GM18870 (cell line): ENCODE measurements around the gene HOXC12.

ENCODE experiments used
- ATAC-seq: cut with Tn5 transposase; IDR thresholded peaks from one replicate; pipeline ENCODE4 v1.9.1; 2021; ENCODE audit warnings: moderate library complexity; ENCODE audit not compliant: unreplicated experiment

HOXC12 gene

DNA sequence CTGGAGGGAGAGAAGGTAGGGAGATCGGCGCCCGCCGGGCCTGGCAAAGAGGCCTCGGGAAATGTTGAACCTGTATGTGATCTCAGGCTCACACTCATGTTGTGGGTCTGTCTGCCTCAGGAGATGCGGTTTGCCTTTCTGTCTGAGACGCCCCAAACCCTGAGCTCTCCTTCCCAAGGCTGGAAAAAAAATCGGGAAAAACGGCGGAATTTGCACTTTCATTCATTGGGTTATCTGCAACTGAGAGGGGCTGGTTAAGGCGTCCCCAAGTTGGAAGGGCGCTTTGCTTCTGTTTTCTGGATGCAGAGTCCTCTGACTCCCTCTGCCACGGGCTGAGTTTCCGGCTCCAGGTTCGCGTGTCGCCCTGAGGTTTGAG is 40.3 kb downstream of the HOXC12 start:
- no peak for ATAC-seq

DNA sequence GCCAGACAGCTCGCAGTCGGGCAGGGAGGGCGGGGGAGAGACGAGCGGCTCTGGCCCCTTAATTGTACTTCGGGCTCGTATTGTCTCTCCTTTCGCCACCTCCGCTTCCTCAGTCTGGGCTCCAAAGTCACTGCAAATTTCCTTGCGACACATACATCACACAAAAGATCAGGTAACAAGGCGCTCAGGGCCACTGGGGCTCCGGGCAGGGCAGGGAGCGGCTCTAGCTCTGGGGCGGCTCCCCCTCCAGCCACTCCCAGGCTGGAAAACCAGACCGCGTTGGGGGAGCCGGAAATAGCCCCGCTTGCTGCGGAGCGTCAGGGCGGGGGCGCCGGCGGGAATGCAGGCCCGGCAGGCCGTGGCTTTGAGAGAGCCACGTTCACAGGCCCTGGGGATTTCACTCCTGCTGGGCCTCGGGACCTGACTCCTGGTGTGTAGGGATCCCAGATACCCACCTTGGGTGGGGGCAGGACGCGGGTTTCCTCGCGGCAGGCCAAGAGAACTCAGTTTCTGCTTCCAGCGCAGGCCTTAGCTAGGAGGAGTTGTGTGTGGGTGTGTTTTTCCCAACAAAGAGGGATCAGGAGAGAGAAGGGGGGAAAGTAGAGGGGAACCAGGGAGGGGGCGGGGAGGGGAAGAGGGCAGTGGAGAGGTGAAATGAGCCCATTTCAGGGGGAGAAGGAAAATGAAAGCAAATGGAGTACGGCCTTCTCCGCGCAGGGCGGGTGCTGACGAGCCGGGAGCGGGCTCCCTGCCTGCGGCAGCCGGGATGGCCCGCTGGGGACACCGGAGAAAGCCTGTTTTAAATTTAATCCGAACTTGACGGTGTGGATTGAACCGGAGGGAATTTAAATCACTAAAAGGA is 40.9 kb downstream of the HOXC12 start:
- ATAC-seq: no peak

- ATAC-seq: no peak
Measured at GRCh38 chr12:53996240-53997203, 41.8 kb downstream of the HOXC12 start.

DNA sequence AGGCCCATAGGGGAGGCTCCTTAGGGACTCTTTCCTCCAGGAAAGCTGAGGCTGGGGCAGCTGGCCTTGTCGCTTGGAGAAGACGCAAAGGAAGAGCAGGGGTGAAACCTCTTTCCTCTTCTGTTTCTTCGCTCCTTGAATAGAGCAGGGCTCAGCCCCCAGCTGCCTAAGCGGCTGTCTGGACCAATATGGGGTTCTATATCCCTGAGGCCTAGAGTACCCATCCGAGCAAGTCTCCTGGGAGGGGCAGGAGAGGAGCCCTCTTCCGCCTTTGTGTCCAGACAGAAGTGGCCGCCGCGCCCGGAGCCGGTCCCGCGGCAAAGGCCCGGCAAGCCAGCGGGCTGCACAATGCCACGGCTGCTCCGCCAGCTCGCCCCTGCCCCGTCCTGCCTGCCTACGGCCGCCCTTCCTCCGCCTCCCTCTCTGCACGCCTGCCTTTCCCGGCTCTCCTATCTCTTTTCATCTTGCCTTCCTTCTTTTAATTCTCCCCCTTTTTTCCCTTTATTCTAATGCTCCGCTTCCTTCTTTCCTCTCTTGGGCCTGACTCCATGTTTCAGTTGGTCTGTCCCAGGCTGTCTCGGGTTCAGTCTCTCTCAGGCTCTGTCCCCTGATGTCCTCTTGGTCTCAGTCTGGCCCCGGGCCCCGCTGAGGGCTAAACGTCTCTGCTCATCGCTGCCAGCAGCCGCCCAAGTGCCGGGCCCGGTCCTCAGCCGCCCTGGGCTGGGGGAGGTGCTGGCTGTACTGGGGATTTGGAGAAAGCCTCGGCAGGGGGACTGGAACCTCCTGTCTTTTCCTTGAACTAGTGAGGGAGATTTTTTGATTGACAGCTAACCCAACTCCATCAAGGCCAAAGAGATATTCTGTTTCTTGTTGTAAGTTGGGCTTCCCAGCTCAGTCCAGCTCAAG is 42.8 kb downstream of the HOXC12 start:
- ATAC-seq: no peak

- ATAC-seq: no peak
Measured at GRCh38 chr12:53998110-53998899, 43.6 kb downstream of the HOXC12 start.

- no peak for ATAC-seq
Measured at GRCh38 chr12:53998900-53999236, 44.2 kb downstream of the HOXC12 start.

DNA sequence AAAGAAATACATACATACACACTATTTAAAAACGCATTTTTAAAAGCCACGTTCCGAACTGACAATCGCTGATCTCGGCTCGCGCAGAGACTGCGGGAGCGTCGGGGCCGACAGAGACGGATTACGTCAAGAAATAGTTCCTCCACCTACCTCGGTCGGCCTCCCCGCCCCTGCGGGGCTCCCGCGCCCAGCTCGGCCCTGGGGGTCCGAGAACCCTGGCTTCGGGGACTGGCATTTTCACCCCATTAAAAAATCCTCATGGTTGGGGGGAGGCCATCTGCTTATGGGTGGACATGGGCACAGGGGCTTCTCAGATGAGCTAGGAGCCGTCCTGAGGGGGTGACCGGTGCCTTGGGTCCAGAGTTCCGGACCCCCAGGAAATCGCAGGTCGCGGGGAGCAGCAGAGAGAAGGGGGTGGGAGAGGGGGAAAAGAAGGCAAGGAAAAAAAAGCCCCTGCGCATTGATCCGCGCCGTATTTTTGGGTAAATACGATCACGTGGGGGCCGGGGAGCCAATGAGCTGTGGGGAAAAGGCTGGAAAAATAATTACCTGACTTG is 44.9 kb downstream of the HOXC12 start:
- ATAC-seq: no peak

DNA sequence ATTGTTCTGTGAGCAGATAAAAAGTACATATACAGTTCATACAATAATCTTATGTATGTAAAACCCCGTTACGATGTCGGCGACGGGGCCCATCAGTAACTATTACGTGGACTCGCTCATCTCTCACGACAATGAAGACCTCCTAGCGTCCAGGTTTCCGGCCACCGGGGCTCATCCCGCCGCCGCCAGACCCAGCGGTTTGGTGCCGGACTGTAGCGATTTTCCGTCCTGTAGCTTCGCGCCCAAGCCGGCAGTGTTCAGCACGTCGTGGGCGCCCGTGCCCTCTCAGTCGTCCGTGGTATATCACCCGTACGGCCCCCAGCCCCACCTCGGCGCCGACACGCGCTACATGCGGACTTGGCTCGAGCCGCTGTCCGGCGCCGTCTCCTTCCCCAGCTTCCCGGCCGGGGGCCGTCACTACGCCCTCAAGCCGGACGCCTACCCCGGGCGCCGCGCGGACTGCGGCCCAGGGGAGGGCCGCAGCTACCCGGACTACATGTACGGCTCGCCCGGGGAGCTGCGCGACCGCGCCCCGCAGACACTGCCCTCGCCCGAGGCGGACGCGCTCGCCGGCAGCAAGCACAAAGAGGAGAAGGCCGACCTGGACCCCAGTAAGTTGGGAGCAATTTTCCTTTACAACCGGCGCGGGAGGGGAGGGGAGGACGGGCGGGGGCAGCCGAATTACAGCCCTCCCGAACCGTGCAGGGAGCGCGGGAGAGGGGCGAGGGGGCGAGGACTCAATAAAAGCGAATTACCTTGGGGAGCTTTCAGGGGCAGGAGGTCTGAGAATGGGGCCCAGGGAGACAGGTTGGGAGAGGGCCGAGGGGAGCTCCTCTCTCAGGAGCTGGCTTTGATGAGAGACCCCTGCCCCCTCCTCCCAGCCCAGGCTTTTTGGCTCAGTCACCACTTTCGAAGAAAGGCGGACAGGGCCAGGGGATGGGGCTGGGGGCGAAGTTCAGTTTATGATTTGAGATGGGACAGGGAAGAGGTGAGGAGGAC is 45.7 kb downstream of the HOXC12 start, which contains the start of gene HOXC9:
TSS of gene HOXC9 (plus strand) at position 46 of the 999 bp plus-strand sequence. CDS start at position 74, 28 bp downstream.
- no peak for ATAC-seq

DNA sequence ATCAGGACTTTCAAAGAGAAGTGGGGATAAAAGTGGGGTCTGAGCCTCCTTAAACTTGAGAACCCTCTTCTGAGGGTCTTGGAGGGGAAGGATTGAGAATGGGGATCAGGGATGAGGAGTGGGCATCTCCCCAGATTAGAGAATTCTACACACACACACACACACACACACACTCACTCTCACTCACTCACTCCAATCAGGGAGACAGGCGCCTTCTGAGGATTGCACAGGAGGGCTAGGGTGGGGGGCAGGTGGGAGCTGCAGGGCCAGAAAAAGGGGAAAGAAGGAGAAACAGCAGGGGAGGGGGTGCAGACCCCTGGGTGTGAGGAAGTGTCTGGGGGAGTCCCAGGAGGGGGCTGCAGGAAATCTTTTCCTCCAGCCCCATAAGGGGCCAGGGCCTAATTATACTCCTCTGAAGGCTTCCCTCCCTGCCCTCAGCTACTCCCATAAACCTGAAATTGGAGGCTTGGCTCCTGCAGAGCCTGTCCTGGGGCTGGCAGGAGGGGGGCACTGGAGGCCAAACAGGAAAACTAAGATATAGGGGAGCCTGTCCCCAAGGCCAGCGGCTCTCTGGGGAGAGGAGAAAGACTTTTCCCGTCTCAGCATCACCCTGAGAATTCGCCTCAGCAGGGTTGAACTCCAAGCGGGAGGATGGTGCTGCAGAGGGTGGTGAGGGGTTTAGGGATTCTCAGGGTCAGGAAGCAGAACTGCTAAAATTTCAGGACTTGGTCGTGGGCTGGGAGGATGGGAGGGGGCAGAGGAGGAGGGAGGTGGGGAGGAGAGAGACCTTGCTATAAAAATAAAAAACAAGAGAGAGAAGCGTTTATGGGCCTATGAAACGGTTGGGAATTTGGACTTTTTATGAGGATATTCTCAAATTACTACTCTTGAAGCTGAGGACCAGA is 46.8 kb downstream of the HOXC12 start:
- ATAC-seq: no peak

DNA sequence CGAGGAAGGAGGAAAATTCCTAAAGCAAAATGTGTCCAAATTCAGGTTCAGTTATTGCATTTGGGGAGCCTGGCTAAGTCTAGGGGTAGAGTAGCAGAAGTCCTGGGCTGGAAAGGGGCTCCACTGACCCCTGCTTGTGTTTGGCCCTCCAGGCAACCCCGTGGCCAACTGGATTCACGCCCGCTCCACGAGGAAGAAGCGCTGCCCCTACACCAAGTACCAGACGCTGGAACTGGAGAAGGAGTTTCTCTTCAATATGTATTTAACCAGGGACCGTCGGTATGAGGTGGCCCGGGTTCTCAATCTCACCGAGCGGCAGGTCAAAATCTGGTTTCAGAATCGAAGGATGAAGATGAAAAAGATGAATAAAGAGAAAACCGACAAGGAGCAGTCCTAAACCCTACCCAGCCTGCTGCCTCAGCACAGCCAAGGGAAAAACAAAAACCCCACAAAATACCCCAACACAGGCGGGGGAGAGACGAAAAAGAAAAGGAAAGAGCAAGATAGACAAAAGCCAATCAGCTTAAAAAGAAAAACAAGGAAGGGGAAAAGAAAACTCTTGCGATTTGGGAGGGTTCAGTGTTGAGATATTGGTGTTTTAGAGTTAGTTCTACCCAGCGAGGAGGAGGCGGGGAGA is 47.7 kb downstream of the HOXC12 start:
- no peak for ATAC-seq

- no peak for ATAC-seq
Measured at GRCh38 chr12:54002915-54003389, 48.2 kb downstream of the HOXC12 start.

GRCh38 chr12:54003625-54004024 is 48.9 kb downstream of the HOXC12 start:
- ATAC-seq: no peak

GRCh38 chr12:54004063-54004840 is 49.5 kb downstream of the HOXC12 start:
- no peak for ATAC-seq

DNA sequence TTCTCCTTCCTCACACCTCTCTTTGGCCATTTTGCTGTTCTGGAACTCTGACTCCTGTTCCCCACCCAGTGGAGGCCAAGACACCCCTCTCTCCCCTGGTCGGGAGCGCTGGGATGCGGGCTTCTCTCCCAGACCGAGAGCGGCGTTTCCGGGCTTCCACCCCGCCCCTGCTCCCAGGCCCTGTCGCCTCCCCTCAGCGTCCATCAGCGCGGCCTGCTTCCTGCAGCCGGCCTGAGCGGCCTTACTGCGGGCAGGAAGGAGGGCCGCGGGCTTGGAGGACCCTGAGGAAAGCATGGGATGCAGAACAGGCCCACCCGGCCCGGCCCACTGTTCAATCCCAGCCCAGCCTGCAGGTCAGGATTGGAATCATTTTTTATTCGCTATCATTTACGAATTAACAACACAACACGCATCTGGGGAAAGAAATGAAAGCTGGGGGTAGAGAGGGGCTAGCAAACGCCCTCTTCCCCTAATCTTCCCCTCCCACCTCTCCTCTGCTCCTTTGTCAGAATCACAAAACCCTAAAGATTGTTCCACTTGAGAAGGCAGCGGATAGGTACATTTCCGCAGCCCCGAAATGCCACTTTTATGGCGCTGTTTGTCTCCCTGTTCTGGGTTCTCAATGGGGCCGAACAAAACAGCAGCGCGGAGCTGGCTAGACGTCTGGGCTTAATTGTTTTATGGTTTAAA is 50.3 kb downstream of the HOXC12 start:
- no peak for ATAC-seq

DNA sequence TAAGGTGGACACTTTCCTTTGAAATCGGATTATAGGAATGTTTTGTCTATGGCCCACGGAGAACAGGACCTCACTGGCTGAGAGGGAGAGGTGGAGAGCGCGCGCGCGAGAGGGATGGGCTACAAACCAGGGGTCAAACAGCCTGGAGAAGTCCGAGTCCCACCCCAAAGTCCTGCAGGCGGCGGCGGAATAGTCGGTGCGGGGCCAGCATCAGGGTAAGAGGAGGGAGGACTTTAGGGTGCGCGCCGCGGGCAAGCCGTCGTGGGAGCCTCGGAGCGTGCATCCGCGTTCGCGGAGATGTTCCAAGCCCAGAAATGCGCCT is 50.8 kb downstream of the HOXC12 start:
- no peak for ATAC-seq
